ENCODE results near the gene MYO10.

Gene MYO10

DNA sequence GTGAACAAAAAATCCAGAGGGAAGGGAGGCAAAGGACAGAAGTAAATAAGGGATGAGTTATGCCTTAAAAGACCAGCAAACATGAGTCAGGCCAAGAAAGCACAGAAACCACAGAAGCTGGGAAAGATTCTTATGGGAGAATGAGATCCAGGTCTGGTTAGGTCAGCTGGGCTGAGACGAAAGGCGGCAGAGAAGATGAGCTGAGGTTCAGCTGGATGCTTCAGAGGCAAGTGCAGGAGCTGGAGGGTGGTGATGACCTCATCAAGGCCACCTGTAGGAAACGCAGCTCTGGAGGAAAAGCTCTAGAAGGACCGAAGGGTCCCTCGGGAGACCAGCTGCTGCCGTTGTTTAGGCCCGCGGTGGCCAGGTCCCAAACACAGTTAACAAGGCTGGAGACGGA, 152.0 kb downstream of the MYO10 start:
- POLR2A ChIA-PET: interaction anchor here (0.5 kb wide), 1 partner anchor 80 kb away, joined by 4 read pairs; no protein-coding TSS in a partner anchor
- Histone ChIP-seq H3K36me3 (ENCODE audit: control insufficient read depth in 2 of 2, insufficient read depth in 1 of 2, low read length in 2 of 2) (peaks cover under 1 to 18% of the 10 kb centered on the region in 2 experiments), H3K27ac (ENCODE audit: extremely low read depth, low read depth, low read length) (no peak overlapping the region), H3K4me1 (ENCODE audit: control insufficient read depth, insufficient read depth, low read length) (0 out of 2 replicates have a peak, but pooled peaks cover 3% of the 10 kb centered on the region), H3K9me3 (ENCODE audit: control insufficient read depth, insufficient read depth, low read depth, low read length) (no peaks in the 10 kb centered on the region), H3K4me3 (ENCODE audit: low read depth, low read length) (no peak overlapping the region)
- CTCF ChIA-PET: interaction anchor here (1.2 to 2.4 kb wide), 3 partner anchors 349 to 420 kb away, joined by 3 to 27 read pairs (median 3); no protein-coding TSS in a partner anchor
- TF ChIP-seq KLF10 (tag by site-specific recombination; IDR thresholded peaks at IDR 0.05) (no peak), SCRT2 (tag by site-specific recombination; IDR thresholded peaks at IDR 0.05) (peak; percentile 97), ZNF701 (tag by site-specific recombination; IDR thresholded peaks at IDR 0.05) (no peak), ZNF48 (tag by site-specific recombination; IDR thresholded peaks at IDR 0.05) (no peak), ZNF394 (tag by site-specific recombination; IDR thresholded peaks at IDR 0.05; ENCODE audit: borderline replicate concordance) (no peak), SCRT1 (tag by site-specific recombination; IDR thresholded peaks at IDR 0.05; ENCODE audit: borderline replicate concordance) (peak; percentile 74; the same call in 1 of the 2 replicates), ZNF19 (tag by site-specific recombination; IDR thresholded peaks at IDR 0.05; ENCODE audit: low read depth) (no peak), ZNF169 (tag by site-specific recombination; IDR thresholded peaks at IDR 0.05) (no peak)
- TF ChIP-seq, protein P1, sequence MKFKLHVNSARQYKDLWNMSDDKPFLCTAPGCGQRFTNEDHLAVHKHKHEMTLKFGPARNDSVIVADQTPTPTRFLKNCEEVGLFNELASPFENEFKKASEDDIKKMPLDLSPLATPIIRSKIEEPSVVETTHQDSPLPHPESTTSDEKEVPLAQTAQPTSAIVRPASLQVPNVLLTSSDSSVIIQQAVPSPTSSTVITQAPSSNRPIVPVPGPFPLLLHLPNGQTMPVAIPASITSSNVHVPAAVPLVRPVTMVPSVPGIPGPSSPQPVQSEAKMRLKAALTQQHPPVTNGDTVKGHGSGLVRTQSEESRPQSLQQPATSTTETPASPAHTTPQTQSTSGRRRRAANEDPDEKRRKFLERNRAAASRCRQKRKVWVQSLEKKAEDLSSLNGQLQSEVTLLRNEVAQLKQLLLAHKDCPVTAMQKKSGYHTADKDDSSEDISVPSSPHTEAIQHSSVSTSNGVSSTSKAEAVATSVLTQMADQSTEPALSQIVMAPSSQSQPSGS (tag by site-specific recombination; IDR thresholded peaks at IDR 0.05; ENCODE audit: low read depth): peak; percentile 54; the same call in 1 of the 2 replicates

- Histone ChIP-seq H3K36me3 (ENCODE audit: control insufficient read depth in 2 of 2, insufficient read depth in 1 of 2, low read length in 2 of 2) (peaks cover 4 to 19% of the 10 kb centered on the region in 2 experiments), H3K9me3 (ENCODE audit: control insufficient read depth, insufficient read depth, low read depth, low read length) (no peaks in the 10 kb centered on the region), H3K4me3 (ENCODE audit: low read depth, low read length) (no peak overlapping the region), H3K4me1 (ENCODE audit: control insufficient read depth, insufficient read depth, low read length) (no peaks in the 10 kb centered on the region), H3K27ac (ENCODE audit: extremely low read depth, low read depth, low read length) (no peak overlapping the region)
- CTCF ChIA-PET: interaction anchor here (1.5 to 2.9 kb wide), 2 partner anchors 10 to 409 kb away, joined by 9 to 18 read pairs; no protein-coding TSS in a partner anchor
- TF ChIP-seq ZNF561 (tag by site-specific recombination; IDR thresholded peaks at IDR 0.05; ENCODE audit: borderline replicate concordance) (no peak), ZNF341 (tag by site-specific recombination; IDR thresholded peaks at IDR 0.05; ENCODE audit: low read depth) (peak; percentile 34; the same call in 1 of the 2 replicates)
- POLR2A ChIA-PET: no interaction called here
Observed at GRCh38 chr5:16781828-16782626, 154.1 kb downstream of the MYO10 start.

DNA sequence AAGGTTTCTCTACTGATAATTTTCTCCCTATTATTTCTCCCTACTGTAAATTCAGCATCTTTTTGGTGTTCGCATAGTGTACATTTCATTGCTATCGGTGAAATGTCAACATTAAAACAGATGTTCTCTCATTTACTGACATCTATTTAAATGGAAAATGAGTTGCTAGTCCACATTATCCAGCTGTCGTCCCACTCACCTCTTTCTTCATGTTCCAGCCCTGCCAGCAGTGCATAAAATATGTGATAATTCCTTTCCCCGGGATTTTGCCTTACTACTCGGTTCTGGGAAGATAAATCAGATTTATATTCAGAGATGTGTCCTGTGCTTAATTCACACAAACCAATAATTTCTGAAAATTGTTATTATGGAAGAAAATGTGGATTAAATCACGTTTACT, 155.8 kb downstream of the MYO10 start:
- Histone ChIP-seq H3K9me3 (ENCODE audit: control insufficient read depth, insufficient read depth, low read depth, low read length) (no peaks in the 10 kb centered on the region), H3K27ac (ENCODE audit: extremely low read depth, low read depth, low read length) (no peak overlapping the region), H3K4me3 (ENCODE audit: low read depth, low read length) (no peak overlapping the region), H3K36me3 (ENCODE audit: control insufficient read depth in 2 of 2, insufficient read depth in 1 of 2, low read length in 2 of 2) (peaks cover 4 to 19% of the 10 kb centered on the region in 2 experiments), H3K4me1 (ENCODE audit: control insufficient read depth, insufficient read depth, low read length) (no peaks in the 10 kb centered on the region)
- ChIA-PET POLR2A (no interaction called here), CTCF (interaction anchor here (0.6 to 2.9 kb wide), 2 partner anchors 234 to 410 kb away, joined by 4 to 18 read pairs; no protein-coding TSS in a partner anchor)
- TF ChIP-seq TCF7L2 (IDR thresholded peaks at IDR 0.05; ENCODE audit: borderline replicate concordance, low read depth, low read length) (no peak), ZBTB1 (tag by site-specific recombination; IDR thresholded peaks at IDR 0.05) (no peak), HOXD13 (CRISPR knock-in tag; IDR thresholded peaks at IDR 0.05; ENCODE audit: borderline replicate concordance) (no peak), ZSCAN30 (tag by site-specific recombination; IDR thresholded peaks at IDR 0.05) (no peak), WT1 (tag by site-specific recombination; IDR thresholded peaks at IDR 0.05) (no peak), OSR2 (tag by site-specific recombination; IDR thresholded peaks at IDR 0.05) (no peak), ZNF155 (tag by site-specific recombination; IDR thresholded peaks at IDR 0.05) (no peak), SCRT1 (tag by site-specific recombination; IDR thresholded peaks at IDR 0.05; ENCODE audit: borderline replicate concordance) (no peak)
- TF ChIP-seq, protein P2, sequence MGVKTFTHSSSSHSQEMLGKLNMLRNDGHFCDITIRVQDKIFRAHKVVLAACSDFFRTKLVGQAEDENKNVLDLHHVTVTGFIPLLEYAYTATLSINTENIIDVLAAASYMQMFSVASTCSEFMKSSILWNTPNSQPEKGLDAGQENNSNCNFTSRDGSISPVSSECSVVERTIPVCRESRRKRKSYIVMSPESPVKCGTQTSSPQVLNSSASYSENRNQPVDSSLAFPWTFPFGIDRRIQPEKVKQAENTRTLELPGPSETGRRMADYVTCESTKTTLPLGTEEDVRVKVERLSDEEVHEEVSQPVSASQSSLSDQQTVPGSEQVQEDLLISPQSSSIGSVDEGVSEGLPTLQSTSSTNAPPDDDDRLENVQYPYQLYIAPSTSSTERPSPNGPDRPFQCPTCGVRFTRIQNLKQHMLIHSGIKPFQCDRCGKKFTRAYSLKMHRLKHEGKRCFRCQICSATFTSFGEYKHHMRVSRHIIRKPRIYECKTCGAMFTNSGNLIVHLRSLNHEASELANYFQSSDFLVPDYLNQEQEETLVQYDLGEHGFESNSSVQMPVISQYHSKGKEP (tag by site-specific recombination; IDR thresholded peaks at IDR 0.05): no peak
